SK-N-SH (cell line): ENCODE results near the gene OR5F1.

ENCODE experiments used
- ELF1 ChIP-seq: IDR thresholded peaks from 2 replicates; pipeline ENCODE4 v1.4.0; 2012
- FOSL2 ChIP-seq: IDR thresholded peaks from 2 replicates; pipeline ENCODE4 v1.4.0; 2012; ENCODE audit warnings: low read depth, mild to moderate bottlenecking, moderate library complexity, borderline replicate concordance
- FOXJ3 ChIP-seq: sonication (generic); formaldehyde crosslinking; IDR thresholded peaks from 2 replicates; pipeline ENCODE4 v1.5.1; 2020; ENCODE audit warnings: mild to moderate bottlenecking, missing genetic modification reagents
- MEF2A ChIP-seq: IDR thresholded peaks from 2 replicates; pipeline ENCODE4 v1.4.0; 2012; ENCODE audit warnings: low read depth, borderline replicate concordance
- POLR2AphosphoS5 ChIP-seq: IDR thresholded peaks from 2 replicates; pipeline ENCODE4 v1.6.1; 2012; ENCODE audit warnings: low read depth, low read length
- RCOR1 ChIP-seq: fragments of 150-350 bp; IDR thresholded peaks from 2 replicates; pipeline ENCODE4 v1.6.1; 2017; ENCODE audit warnings: antibody characterized with exemption, low read length
- RXRA ChIP-seq: IDR thresholded peaks from 2 replicates; pipeline ENCODE4 v1.4.0; 2012; ENCODE audit warnings: low read depth, mild to moderate bottlenecking, borderline replicate concordance
- SIN3A ChIP-seq: IDR thresholded peaks from 2 replicates; pipeline ENCODE4 v1.6.1; 2012; ENCODE audit warnings: low read depth, mild to moderate bottlenecking, low read length, moderate library complexity, borderline replicate concordance
- USF2 ChIP-seq: fragments of 150-350 bp; IDR thresholded peaks from 2 replicates; pipeline ENCODE4 v1.6.1; 2017; ENCODE audit warnings: antibody characterized with exemption, low read length, low read depth, borderline replicate concordance
- YY1 ChIP-seq: IDR thresholded peaks from 2 replicates; pipeline ENCODE4 v1.4.0; 2012; ENCODE audit warnings: low read depth, mild to moderate bottlenecking
- TF ChIP-seq, protein P1 (sequence below): fragments of 200-600 bp; sonication (generic); IDR thresholded peaks from 2 replicates; pipeline ENCODE4 v1.6.1; 2017; ENCODE audit warnings: antibody characterized with exemption, mild to moderate bottlenecking, moderate library complexity
- TF ChIP-seq, protein P2 (sequence below): IDR thresholded peaks from 2 replicates; pipeline ENCODE4 v1.6.1; 2012; ENCODE audit warnings: mild to moderate bottlenecking, low read depth, low read length, moderate library complexity

DNA sequence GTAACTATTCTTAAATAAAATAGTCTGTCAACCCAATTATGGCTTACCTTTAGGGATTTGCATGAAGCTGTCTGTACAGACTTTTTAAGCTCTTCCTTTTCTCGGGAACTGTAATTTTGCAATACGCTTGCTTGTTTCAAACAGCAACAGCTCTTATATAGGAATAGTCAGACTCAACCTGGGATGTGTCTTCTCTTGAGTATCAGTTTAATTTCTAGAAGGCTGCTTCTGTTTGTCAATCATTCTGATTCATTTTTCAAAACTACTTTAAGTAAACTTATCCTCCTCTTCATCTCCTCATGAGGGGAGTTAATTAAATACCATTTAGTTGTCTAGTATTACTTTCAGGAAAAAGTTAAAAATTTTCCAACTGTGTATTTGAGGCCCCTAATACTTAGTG, 24.6 kb downstream of the OR5F1 start, which contains the start of gene OR10AG1:
- TF ChIP-seq RCOR1 (no peak), USF2 (no peak), RXRA (no peak), MEF2A (no peak), SIN3A (no peak), FOSL2 (no peak), POLR2AphosphoS5 (no peak), FOXJ3 (CRISPR knock-in tag) (no peak), ELF1 (no peak), YY1 (no peak)
- TF ChIP-seq, protein P1, sequence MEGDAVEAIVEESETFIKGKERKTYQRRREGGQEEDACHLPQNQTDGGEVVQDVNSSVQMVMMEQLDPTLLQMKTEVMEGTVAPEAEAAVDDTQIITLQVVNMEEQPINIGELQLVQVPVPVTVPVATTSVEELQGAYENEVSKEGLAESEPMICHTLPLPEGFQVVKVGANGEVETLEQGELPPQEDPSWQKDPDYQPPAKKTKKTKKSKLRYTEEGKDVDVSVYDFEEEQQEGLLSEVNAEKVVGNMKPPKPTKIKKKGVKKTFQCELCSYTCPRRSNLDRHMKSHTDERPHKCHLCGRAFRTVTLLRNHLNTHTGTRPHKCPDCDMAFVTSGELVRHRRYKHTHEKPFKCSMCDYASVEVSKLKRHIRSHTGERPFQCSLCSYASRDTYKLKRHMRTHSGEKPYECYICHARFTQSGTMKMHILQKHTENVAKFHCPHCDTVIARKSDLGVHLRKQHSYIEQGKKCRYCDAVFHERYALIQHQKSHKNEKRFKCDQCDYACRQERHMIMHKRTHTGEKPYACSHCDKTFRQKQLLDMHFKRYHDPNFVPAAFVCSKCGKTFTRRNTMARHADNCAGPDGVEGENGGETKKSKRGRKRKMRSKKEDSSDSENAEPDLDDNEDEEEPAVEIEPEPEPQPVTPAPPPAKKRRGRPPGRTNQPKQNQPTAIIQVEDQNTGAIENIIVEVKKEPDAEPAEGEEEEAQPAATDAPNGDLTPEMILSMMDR: no peak
- TF ChIP-seq, protein P2, sequence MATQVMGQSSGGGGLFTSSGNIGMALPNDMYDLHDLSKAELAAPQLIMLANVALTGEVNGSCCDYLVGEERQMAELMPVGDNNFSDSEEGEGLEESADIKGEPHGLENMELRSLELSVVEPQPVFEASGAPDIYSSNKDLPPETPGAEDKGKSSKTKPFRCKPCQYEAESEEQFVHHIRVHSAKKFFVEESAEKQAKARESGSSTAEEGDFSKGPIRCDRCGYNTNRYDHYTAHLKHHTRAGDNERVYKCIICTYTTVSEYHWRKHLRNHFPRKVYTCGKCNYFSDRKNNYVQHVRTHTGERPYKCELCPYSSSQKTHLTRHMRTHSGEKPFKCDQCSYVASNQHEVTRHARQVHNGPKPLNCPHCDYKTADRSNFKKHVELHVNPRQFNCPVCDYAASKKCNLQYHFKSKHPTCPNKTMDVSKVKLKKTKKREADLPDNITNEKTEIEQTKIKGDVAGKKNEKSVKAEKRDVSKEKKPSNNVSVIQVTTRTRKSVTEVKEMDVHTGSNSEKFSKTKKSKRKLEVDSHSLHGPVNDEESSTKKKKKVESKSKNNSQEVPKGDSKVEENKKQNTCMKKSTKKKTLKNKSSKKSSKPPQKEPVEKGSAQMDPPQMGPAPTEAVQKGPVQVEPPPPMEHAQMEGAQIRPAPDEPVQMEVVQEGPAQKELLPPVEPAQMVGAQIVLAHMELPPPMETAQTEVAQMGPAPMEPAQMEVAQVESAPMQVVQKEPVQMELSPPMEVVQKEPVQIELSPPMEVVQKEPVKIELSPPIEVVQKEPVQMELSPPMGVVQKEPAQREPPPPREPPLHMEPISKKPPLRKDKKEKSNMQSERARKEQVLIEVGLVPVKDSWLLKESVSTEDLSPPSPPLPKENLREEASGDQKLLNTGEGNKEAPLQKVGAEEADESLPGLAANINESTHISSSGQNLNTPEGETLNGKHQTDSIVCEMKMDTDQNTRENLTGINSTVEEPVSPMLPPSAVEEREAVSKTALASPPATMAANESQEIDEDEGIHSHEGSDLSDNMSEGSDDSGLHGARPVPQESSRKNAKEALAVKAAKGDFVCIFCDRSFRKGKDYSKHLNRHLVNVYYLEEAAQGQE: no peak
